ENCODE data around the gene GARIN5B. TPM values are rescaled to one million over a fixed set of nuclear protein-coding genes. Genes with fewer than 3 reads are reported as not detected.

Gene GARIN5B
- total and polyA plus RNA-seq, 5 donors from 2014 or later: not detected

GRCh38 chr19:55347442-55348009, 15.5 kb downstream of the GARIN5B start:
- peaks cover 11% of the 10 kb centered on the region for H3K36me3 Mint-ChIP-seq
- DNase-seq (no peak), ATAC-seq (ENCODE audit: low read depth in 2 of 2) (no peak)
- H3K4me3 ChIP-seq (ENCODE audit: low read depth, low read length): no peak overlapping the region
- no peak overlapping the region for H3K27ac ChIP-seq (ENCODE audit: insufficient read depth, low read length, poor library complexity, severe bottlenecking)
- H3K9me3 ChIP-seq (ENCODE audit: control insufficient read depth in 2 of 2, low read length in 2 of 2): no peaks in the 10 kb centered on the region
- no peaks in the 10 kb centered on the region for H3K36me3 ChIP-seq (ENCODE audit: control insufficient read depth, insufficient read depth, low read length)
- no peak overlapping the region for H3K4me3 Mint-ChIP-seq
- peaks cover 27% of the 10 kb centered on the region for H3K27me3 Mint-ChIP-seq
- H3K9me3 Mint-ChIP-seq: peaks cover 0 to 4% (median 0%) of the 10 kb centered on the region in 7 donors
- H3K27me3 ChIP-seq (ENCODE audit: control insufficient read depth, insufficient read depth, low read length): peaks cover 7% of the 10 kb centered on the region
- H3K27ac Mint-ChIP-seq: no peak overlapping the region
- H3K4me1 ChIP-seq (ENCODE audit: control insufficient read depth, insufficient read depth, low read length, poor library complexity, severe bottlenecking): no peaks in the 10 kb centered on the region
- H3K4me1 Mint-ChIP-seq: peaks cover 0 to 13% (median 6%) of the 10 kb centered on the region in 4 donors

DNA sequence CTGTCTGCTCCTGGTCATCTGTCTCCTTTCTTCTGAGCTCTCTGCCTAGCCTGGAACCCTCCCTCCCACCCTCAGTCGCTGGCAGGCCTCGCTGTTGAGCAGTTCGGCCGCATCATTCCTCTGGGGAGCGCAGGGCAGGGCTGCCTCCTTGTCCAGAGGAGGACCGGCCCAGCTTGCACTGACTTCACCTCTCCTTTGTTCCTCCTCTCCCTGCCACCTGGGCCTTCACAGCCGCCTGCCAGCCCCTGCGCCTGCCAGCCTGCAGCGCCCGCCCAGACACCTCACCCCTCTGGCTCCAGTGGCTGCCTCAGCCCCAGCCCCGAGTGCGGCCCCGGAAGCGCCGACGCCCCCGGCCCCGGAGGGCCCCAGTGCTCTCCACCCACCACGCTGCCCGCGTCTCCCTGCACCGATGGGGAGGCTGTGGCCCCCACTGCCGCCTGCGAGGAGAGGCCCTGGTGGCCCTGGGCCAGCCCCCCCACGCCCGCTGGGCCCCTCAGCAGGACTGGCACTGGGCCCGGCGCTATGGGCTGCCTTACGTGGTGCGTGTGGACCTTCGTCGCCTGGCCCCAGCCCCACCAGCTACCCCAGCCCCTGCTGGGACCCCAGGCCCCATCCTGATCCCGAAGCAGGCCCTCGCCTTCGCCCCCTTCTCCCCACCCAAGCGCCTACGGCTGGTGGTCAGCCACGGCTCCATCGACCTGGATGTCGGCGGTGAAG, 16.2 kb downstream of the GARIN5B start:
- Mint-ChIP-seq H3K36me3 (peaks cover 11% of the 10 kb centered on the region), H3K4me3 (no peak overlapping the region), H3K9me3 (peaks cover 0 to 4% (median 0%) of the 10 kb centered on the region in 7 donors), H3K27ac (no peak overlapping the region), H3K4me1 (peaks cover 0 to 7% (median 4%) of the 10 kb centered on the region in 4 donors), H3K27me3 (peaks cover 21% of the 10 kb centered on the region)
- no peak overlapping the region for H3K4me3 ChIP-seq (ENCODE audit: low read depth, low read length)
- H3K36me3 ChIP-seq (ENCODE audit: control insufficient read depth, insufficient read depth, low read length): no peaks in the 10 kb centered on the region
- DNase-seq (no peak), ATAC-seq (ENCODE audit: low read depth in 2 of 2) (no peak)
- no peaks in the 10 kb centered on the region for H3K9me3 ChIP-seq (ENCODE audit: control insufficient read depth in 2 of 2, low read length in 2 of 2)
- peaks cover 2% of the 10 kb centered on the region for H3K27me3 ChIP-seq (ENCODE audit: control insufficient read depth, insufficient read depth, low read length)
- H3K4me1 ChIP-seq (ENCODE audit: control insufficient read depth, insufficient read depth, low read length, poor library complexity, severe bottlenecking): no peaks in the 10 kb centered on the region
- no peak overlapping the region for H3K27ac ChIP-seq (ENCODE audit: insufficient read depth, low read length, poor library complexity, severe bottlenecking)

DNA sequence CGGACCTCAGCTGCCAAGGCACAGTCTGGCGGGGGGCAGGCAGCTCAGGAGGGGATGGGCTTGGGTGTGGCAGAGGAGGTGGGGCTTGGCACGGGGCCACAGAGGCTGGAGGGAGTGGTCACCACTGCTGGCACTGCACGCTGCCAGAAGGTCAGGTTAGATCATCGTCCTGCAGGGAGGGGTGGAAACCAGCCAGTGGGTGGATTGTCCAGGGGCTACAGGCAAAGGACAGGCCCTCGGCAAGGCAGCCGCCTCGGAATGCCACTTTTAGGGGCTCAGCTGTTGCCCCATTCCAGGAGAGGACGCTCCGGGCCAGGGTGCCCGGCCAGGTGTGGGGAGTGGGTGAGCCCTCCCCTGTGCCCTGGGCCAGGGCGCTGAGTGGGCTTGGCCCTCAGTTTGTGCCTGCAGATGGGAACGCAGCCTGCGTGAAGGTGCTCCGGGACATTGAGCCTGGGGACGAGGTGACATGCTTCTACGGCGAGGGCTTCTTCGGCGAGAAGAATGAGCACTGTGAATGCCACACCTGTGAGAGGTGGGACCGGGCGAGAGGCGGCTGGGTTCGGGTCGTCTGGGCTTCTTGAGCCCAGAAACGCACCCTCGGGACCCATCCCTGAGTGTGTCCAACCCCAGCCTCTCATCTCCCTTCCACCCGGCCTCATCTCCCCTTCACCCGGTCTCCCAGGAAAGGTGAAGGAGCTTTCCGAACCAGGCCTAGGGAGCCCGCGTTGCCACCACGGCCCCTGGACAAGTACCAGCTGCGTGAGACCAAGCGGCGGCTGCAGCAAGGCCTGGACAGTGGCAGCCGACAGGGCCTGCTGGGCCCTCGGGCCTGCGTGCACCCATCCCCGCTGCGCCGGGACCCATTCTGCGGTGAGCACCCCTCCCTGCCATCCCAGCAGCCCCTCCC, 17.0 kb downstream of the GARIN5B start:
- DNase-seq (no peak), ATAC-seq (ENCODE audit: low read depth in 2 of 2) (no peak)
- peaks cover 0 to 8% (median 4%) of the 10 kb centered on the region in 4 donors for H3K4me1 Mint-ChIP-seq
- no peak overlapping the region for H3K4me3 Mint-ChIP-seq
- no peaks in the 10 kb centered on the region for H3K27me3 ChIP-seq (ENCODE audit: control insufficient read depth, insufficient read depth, low read length)
- no peak overlapping the region for H3K4me3 ChIP-seq (ENCODE audit: low read depth, low read length)
- peaks cover 11% of the 10 kb centered on the region for H3K36me3 Mint-ChIP-seq
- H3K36me3 ChIP-seq (ENCODE audit: control insufficient read depth, insufficient read depth, low read length): no peaks in the 10 kb centered on the region
- H3K9me3 Mint-ChIP-seq: peaks cover 0 to 2% (median 0%) of the 10 kb centered on the region in 7 donors
- no peak overlapping the region for H3K27ac Mint-ChIP-seq
- no peaks in the 10 kb centered on the region for H3K9me3 ChIP-seq (ENCODE audit: control insufficient read depth in 2 of 2, low read length in 2 of 2)
- H3K27me3 Mint-ChIP-seq: peaks cover 12% of the 10 kb centered on the region
- peaks cover 4% of the 10 kb centered on the region for H3K4me1 ChIP-seq (ENCODE audit: control insufficient read depth, insufficient read depth, low read length, poor library complexity, severe bottlenecking)
- no peak overlapping the region for H3K27ac ChIP-seq (ENCODE audit: insufficient read depth, low read length, poor library complexity, severe bottlenecking)

DNA sequence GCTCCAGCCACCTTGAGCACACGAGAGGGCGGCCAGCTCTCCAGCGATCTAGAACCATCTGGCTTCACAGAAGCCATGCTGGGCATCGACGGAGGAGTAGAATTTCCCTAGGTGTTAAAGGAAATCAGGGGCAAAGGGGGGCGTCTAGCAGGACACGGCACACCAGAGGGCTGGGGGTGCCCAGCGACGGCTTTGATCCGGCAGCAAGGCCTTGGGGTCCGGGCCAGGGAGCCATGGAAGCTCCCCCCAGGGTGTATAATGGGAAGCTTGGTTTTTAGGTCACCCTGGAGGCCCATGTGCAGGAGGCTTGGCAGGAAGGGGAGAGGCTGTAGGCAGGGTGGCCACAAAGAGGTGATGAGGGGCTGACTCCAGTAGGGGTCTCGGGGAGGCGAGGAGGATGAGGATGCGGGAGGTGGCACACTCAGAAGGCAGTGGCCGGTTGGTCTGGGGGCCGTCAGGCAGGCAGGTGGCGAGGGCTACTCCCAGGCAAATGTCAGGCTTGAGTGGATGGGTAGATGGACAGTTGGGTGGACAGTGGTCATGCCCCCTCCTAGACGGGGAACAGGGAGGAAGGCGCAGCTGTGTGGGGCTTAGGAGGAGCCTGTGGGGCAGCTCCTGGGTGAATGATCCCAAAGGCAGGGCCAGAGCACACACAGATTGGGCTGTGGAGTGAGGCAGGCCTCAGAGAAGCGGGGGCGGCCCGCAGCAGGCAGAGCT, 17.8 kb downstream of the GARIN5B start:
- no peak overlapping the region for H3K27ac Mint-ChIP-seq
- ATAC-seq (ENCODE audit: low read depth in 2 of 2) (no peak), DNase-seq (no peak)
- no peaks in the 10 kb centered on the region for H3K9me3 ChIP-seq (ENCODE audit: control insufficient read depth in 2 of 2, low read length in 2 of 2)
- H3K27ac ChIP-seq (ENCODE audit: insufficient read depth, low read length, poor library complexity, severe bottlenecking): no peak overlapping the region
- peaks cover 4% of the 10 kb centered on the region for H3K27me3 Mint-ChIP-seq
- H3K4me1 ChIP-seq (ENCODE audit: control insufficient read depth, insufficient read depth, low read length, poor library complexity, severe bottlenecking): peaks cover 12% of the 10 kb centered on the region
- no peaks in the 10 kb centered on the region for H3K36me3 ChIP-seq (ENCODE audit: control insufficient read depth, insufficient read depth, low read length)
- H3K9me3 Mint-ChIP-seq: peaks cover 0 to 2% (median 0%) of the 10 kb centered on the region in 7 donors
- no peak overlapping the region for H3K4me3 Mint-ChIP-seq
- peaks cover 11% of the 10 kb centered on the region for H3K36me3 Mint-ChIP-seq
- H3K4me3 ChIP-seq (ENCODE audit: low read depth, low read length): no peak overlapping the region
- H3K4me1 Mint-ChIP-seq: peaks cover 0 to 14% (median 4%) of the 10 kb centered on the region in 4 donors
- H3K27me3 ChIP-seq (ENCODE audit: control insufficient read depth, insufficient read depth, low read length): no peaks in the 10 kb centered on the region

GRCh38 chr19:55344444-55344843, 18.6 kb downstream of the GARIN5B start:
- Histone ChIP-seq H3K4me3 (ENCODE audit: low read depth, low read length) (no peak overlapping the region), H3K4me1 (ENCODE audit: control insufficient read depth, insufficient read depth, low read length, poor library complexity, severe bottlenecking) (peaks cover 15% of the 10 kb centered on the region), H3K9me3 (ENCODE audit: control insufficient read depth in 2 of 2, low read length in 2 of 2) (no peaks in the 10 kb centered on the region), H3K36me3 (ENCODE audit: control insufficient read depth, insufficient read depth, low read length) (no peaks in the 10 kb centered on the region), H3K27ac (ENCODE audit: insufficient read depth, low read length, poor library complexity, severe bottlenecking) (no peak overlapping the region), H3K27me3 (ENCODE audit: control insufficient read depth, insufficient read depth, low read length) (no peaks in the 10 kb centered on the region)
- H3K27me3 Mint-ChIP-seq: peaks cover 8% of the 10 kb centered on the region
- no peak for DNase-seq
- H3K9me3 Mint-ChIP-seq: peaks cover 0 to 2% (median 0%) of the 10 kb centered on the region in 7 donors
- H3K4me1 Mint-ChIP-seq: peaks cover 0 to 19% (median 7%) of the 10 kb centered on the region in 4 donors
- H3K4me3 Mint-ChIP-seq: no peak overlapping the region
- H3K27ac Mint-ChIP-seq: no peak overlapping the region
- ATAC-seq (ENCODE audit: low read depth in 2 of 2): no peak
- peaks cover 11% of the 10 kb centered on the region for H3K36me3 Mint-ChIP-seq

DNA sequence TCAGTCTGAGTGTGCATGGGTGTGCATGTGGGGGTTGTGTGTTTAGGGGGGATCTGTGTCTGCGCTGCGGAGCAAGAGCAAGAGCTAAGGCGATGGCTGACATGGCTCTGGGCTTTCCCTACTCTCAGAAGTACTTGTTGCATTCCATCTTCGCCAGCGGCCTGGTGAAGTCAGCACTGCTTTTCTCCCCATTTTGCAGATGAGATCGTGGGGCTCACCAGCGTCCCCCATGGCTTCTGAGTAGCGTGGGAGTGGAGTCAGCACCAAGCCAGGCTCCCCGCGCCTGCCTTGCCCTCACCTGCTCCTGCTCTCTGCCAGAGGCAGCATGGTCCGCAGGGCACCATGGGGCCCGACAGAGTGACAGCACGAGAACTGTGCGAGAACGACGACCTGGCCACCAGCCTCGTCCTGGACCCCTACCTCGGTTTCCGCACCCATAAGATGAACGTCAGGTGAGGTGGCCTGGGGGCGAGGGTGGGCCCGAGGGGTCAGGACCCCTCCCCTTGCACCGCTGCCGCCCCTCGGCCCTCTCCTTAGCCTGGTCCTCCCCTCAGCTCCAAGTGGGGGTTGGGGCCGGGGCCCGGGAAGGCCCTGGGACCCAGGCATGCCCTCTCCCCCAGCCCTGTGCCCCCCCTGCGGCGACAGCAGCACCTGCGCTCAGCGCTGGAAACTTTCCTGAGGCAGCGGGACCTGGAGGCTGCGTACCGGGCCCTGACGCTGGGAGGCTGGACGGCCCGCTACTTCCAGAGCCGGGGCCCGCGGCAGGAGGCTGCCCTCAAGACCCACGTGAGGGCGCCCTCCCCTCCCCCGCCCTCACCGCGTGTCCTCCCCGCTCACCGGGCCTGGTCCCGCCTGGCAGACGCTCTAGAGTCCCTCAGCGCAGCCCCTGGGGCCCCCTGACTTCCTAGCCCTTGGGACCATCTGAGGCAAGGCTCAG, 21.2 kb downstream of the GARIN5B start:
- Histone ChIP-seq H3K4me3 (ENCODE audit: low read depth, low read length) (no peak overlapping the region), H3K9me3 (ENCODE audit: control insufficient read depth in 2 of 2, low read length in 2 of 2) (no peaks in the 10 kb centered on the region), H3K27me3 (ENCODE audit: control insufficient read depth, insufficient read depth, low read length) (no peaks in the 10 kb centered on the region), H3K4me1 (ENCODE audit: control insufficient read depth, insufficient read depth, low read length, poor library complexity, severe bottlenecking) (peaks cover 27% of the 10 kb centered on the region), H3K36me3 (ENCODE audit: control insufficient read depth, insufficient read depth, low read length) (no peaks in the 10 kb centered on the region), H3K27ac (ENCODE audit: insufficient read depth, low read length, poor library complexity, severe bottlenecking) (no peak overlapping the region)
- H3K4me1 Mint-ChIP-seq: peaks cover 5 to 28% (median 14%) of the 10 kb centered on the region in 4 donors
- H3K27ac Mint-ChIP-seq: peak overlapping the region in 1 of 3 donors; percentile 59
- H3K27me3 Mint-ChIP-seq: peaks cover 24% of the 10 kb centered on the region
- ATAC-seq (ENCODE audit: low read depth in 2 of 2) (no peak), DNase-seq (no peak)
- H3K9me3 Mint-ChIP-seq: peaks cover 0 to 1% (median 0%) of the 10 kb centered on the region in 7 donors
- H3K4me3 Mint-ChIP-seq: peak overlapping the region; percentile 71 to 85 (median 78)
- H3K36me3 Mint-ChIP-seq: peaks cover 11% of the 10 kb centered on the region

Data from CD4-positive, CD25-positive, alpha-beta regulatory T cell (primary cell).